Astrocyte of the hippocampus (primary cell): ENCODE measurements around the gene RMC1.
"Not testable (repeated sequence)": the region's sequence is repeated elsewhere in the genome, so short reads cannot be mapped to it uniquely, and the experiment has no call there.

Experiments
- DNase-seq: peaks from one replicate; pipeline ENCODE4 v3.0.0; 2011; ENCODE audit warnings: low read depth, low spot score

Gene RMC1

GRCh38 chr18:23532848-23533247 lies 29.5 kb downstream of the RMC1 start:
- DNase-seq: no peak

GRCh38 chr18:23534276-23534675 lies 31.0 kb downstream of the RMC1 start:
- DNase-seq: no peak

- DNase-seq: no peak
These were observed 32.9 kb downstream of the RMC1 start for GRCh38 chr18:23536204-23536603.

- DNase-seq: no peak
These were observed 34.0 kb downstream of the RMC1 start for GRCh38 chr18:23537274-23537673.

DNA sequence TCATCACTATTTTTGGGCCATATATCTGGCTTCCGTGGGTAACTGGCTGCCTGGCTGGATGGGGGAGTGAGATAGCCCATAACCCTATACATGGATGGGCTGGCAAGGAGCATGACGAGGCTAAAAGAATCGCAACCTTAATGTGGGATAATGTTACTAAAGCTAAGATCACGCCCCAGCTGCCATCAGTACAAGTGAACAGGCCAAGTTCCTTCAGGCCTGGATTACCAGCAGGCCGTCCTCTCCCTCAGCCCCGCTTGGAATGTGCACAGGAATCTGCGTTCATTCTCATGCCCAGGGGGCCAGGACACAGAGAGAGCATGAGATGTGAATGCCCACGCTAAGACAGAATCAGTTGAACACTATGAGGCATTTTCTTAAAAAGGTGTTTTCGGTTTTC lies 34.7 kb downstream of the RMC1 start:
- peak; percentile 36 for DNase-seq

DNA sequence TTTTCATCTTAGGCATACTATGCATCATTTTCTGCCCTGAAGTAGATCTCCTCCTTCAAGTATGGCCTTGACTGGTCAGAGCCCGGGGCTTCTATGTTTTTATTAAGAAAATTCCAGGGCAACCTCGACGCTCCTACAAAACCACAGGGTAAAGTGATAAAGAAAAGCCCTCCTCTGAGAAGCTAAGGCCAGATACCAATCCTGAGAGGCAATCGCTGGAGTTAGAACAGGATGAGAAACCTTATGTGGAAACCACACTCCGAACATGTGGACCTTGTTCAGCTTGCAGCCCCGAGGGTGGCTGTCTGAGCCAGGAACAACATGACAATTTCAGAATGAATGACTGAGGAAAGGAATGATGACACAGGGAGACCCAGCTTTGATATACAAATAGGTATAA lies 35.6 kb downstream of the RMC1 start:
- DNase-seq: peak; percentile 65

DNA sequence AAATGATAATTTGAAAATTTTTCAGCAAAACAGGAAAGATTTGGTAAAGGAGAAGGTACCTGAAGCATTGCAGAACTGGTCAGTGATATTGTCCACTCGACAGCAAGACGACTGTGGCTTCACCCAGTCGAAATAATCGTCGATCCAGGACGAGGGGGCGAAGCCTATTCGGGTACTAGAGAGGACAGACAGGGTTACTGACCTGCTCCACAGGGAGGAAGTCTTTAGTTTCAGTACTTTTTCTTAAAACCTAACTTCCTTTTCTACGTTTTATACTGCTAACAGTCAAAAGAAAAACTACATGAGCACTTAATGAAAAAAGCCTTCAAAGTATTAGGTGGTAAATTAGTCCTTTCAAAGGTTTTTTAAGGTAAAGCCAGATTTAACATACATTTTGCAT lies 36.0 kb downstream of the RMC1 start:
- no peak for DNase-seq

GRCh38 chr18:23539911-23540525 lies 36.7 kb downstream of the RMC1 start:
- DNase-seq: no peak

- DNase-seq: peak; percentile 31
These were observed 37.6 kb downstream of the RMC1 start for GRCh38 chr18:23540867-23541266.

GRCh38 chr18:23541349-23542093 lies 38.2 kb downstream of the RMC1 start:
- no peak for DNase-seq

GRCh38 chr18:23542461-23542860 lies 39.1 kb downstream of the RMC1 start:
- DNase-seq: peak; percentile 67

- DNase-seq: no peak
These were observed 42.0 kb downstream of the RMC1 start for GRCh38 chr18:23545247-23545789.

DNA sequence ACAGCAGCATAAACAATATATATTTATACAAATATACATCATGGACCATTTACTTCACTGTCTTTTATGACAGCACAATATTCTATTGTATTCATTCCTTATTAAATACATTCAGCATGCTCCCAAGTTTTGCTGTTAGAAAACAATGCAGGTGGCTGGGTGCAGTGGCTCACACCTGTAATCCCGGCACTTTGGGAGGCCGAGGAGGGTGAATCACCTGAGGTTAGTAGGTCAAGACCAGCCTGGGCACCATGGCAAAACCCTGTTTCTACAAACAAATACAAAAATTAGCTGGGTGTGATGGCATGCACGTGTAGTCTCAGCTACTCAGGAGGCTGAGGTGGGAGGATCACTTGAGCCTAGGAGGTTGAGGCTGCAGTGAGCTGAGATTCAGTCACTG lies 44.0 kb downstream of the RMC1 start:
- DNase-seq: no peak

GRCh38 chr18:23547846-23548245 lies 44.5 kb downstream of the RMC1 start:
- DNase-seq: peak; percentile 7

- DNase-seq: no peak
These were observed 45.0 kb downstream of the RMC1 start for GRCh38 chr18:23548275-23548674.

- DNase-seq: no peak
These were observed 45.4 kb downstream of the RMC1 start for GRCh38 chr18:23548719-23549118.

GRCh38 chr18:23550898-23551297 lies 47.6 kb downstream of the RMC1 start:
- no peak for DNase-seq

DNA sequence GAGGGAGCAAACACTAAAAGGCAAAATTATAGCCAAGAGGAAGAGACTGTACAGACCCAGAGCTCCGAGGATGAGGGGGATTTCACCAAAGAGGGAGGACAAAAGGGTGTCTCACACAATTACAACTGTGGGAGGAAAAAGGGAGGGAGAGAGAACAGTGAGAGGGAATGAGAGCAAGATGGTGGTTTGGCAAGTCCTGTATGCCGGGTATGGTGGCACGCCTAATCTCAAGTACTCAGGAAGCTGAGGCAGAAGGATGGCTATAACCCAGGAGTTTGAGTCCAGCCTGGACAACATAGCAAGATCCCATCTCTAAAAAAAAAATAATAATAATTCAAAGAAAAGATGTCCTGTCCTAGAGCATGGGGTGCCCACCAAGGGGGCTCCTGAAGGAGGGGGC lies 48.7 kb downstream of the RMC1 start:
- no peak for DNase-seq

- no peak for DNase-seq
These were observed 49.2 kb downstream of the RMC1 start for GRCh38 chr18:23552505-23552904.

GRCh38 chr18:23553887-23554286 lies 50.6 kb downstream of the RMC1 start:
- no peak for DNase-seq

DNA sequence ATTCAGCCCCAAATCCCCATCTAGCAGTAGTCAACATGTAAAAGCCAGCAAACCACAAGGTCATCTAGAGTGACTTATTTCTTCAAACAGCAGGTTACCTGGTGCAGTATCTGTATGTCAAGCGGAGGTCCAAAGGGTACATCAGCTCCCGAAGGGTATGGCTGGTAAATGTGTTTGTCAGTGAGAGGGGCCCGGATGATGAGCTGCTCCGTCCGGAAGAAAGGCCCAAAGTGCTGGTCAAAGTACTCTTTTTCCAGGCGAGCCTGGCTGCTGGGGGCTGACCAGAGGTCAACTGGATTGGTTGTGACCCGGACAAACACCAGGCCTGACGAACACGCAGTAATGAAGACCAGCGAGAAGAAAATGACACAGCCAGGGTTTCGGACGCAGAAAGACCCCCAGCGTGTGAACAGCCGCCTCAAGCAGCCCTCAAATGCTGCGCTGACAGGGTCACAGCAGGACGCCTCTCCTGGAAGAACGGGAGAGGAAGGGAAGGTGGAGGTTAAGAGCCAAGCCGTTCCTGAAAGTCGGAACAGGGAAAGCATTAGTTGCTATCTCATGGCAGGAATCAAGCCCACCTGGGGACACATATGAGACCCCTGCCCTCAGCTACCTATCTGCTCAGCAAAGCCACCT lies 53.0 kb downstream of the RMC1 start:
- DNase-seq: no peak

- DNase-seq: not testable (repeated sequence)
These were observed 54.2 kb downstream of the RMC1 start for GRCh38 chr18:23557511-23557910.

- no peak for DNase-seq
These were observed 56.9 kb downstream of the RMC1 start for GRCh38 chr18:23560186-23560585.
